ENCODE measurements around the gene GMPR. TPM values are rescaled to one million over a fixed set of nuclear protein-coding genes. Genes with fewer than 3 reads are reported as not detected.

The GMPR gene
- total RNA-seq, 4 donors from 2014 or later: 3.6 to 8.1 (median 6.3) TPM; not detected in 1

- peaks cover 0 to 14% (median 3%) of the 10 kb centered on the region in 4 donors for H3K4me1 ChIP-seq
These were observed 2.4 kb downstream of the GMPR start for GRCh38 chr6:16240589-16241320.

GRCh38 chr6:16241321-16241689 lies 2.9 kb downstream of the GMPR start:
- peaks cover 0 to 14% (median 3%) of the 10 kb centered on the region in 4 donors for H3K4me1 ChIP-seq
- H3K9me3 ChIP-seq: no peaks in the 10 kb centered on the region
- H3K27me3 ChIP-seq: no peaks in the 10 kb centered on the region
- no peak for TF ChIP-seq POLR2A (IDR thresholded peaks at IDR 0.05)
- no peak for TF ChIP-seq CTCF (IDR thresholded peaks at IDR 0.05)
- DNase-seq: no peak
- H3K4me3 ChIP-seq: no peak overlapping the region
- H3K36me3 ChIP-seq: no peaks in the 10 kb centered on the region
- no peak overlapping the region for H3K27ac ChIP-seq

More at GRCh38 chr6:16240589-16241320, 2.4 kb downstream of the GMPR start:
- no peaks in the 10 kb centered on the region for H3K9me3 ChIP-seq
- no peak overlapping the region for H3K27ac ChIP-seq
- no peaks in the 10 kb centered on the region for H3K27me3 ChIP-seq
- no peak for DNase-seq
- no peak overlapping the region for H3K4me3 ChIP-seq
- TF ChIP-seq CTCF (IDR thresholded peaks at IDR 0.05) (no peak), POLR2A (IDR thresholded peaks at IDR 0.05) (no peak)
- no peaks in the 10 kb centered on the region for H3K36me3 ChIP-seq

- H3K4me3 ChIP-seq: no peak overlapping the region
- no peaks in the 10 kb centered on the region for H3K9me3 ChIP-seq
- no peaks in the 10 kb centered on the region for H3K36me3 ChIP-seq
- no peak for TF ChIP-seq POLR2A (IDR thresholded peaks at IDR 0.05)
- DNase-seq: no peak
- H3K27me3 ChIP-seq: no peaks in the 10 kb centered on the region
- H3K27ac ChIP-seq: no peak overlapping the region
- no peaks in the 10 kb centered on the region for H3K4me1 ChIP-seq
These were observed 4.7 kb downstream of the GMPR start for GRCh38 chr6:16243055-16243454.

- Histone ChIP-seq H3K4me3 (no peak overlapping the region), H3K4me1 (no peaks in the 10 kb centered on the region), H3K9me3 (no peaks in the 10 kb centered on the region), H3K27ac (no peak overlapping the region), H3K36me3 (no peaks in the 10 kb centered on the region), H3K27me3 (no peaks in the 10 kb centered on the region)
- TF ChIP-seq POLR2A (IDR thresholded peaks at IDR 0.05) (no peak), CTCF (IDR thresholded peaks at IDR 0.05) (no peak)
- DNase-seq: no peak
These were observed 5.3 kb downstream of the GMPR start for GRCh38 chr6:16243664-16244063.

- no peak for TF ChIP-seq POLR2A (IDR thresholded peaks at IDR 0.05)
- TF ChIP-seq CTCF (IDR thresholded peaks at IDR 0.05): no peak
- Histone ChIP-seq H3K27ac (peak overlapping the region in 1 of 4 donors; percentile 35), H3K4me3 (no peak overlapping the region), H3K9me3 (no peaks in the 10 kb centered on the region), H3K27me3 (no peaks in the 10 kb centered on the region), H3K4me1 (no peaks in the 10 kb centered on the region), H3K36me3 (no peaks in the 10 kb centered on the region)
- DNase-seq: no peak
These were observed 6.1 kb downstream of the GMPR start for GRCh38 chr6:16244446-16244845.

GRCh38 chr6:16244869-16245451 lies 6.6 kb downstream of the GMPR start:
- no peaks in the 10 kb centered on the region for H3K9me3 ChIP-seq
- H3K27ac ChIP-seq: no peak overlapping the region
- TF ChIP-seq CTCF (IDR thresholded peaks at IDR 0.05): no peak
- TF ChIP-seq POLR2A (IDR thresholded peaks at IDR 0.05): no peak
- no peaks in the 10 kb centered on the region for H3K36me3 ChIP-seq
- H3K4me3 ChIP-seq: no peak overlapping the region
- no peaks in the 10 kb centered on the region for H3K27me3 ChIP-seq
- DNase-seq: no peak
- H3K4me1 ChIP-seq: no peaks in the 10 kb centered on the region

Measured in Peyer's patch (tissue), 4 donors.